Loucy (cell line): Measurements from ENCODE around the gene EIF2S3.

ENCODE experiments used
- H2AFZ ChIP-seq: fragments of 200-600 bp; sonication (generic); 2 replicates; pipeline ENCODE4 v1.6.0; 2016; ENCODE audit warnings: antibody characterized with exemption, mild to moderate bottlenecking, low read length, moderate library complexity
- H3F3A ChIP-seq: fragments of 200-600 bp; 2 replicates; pipeline ENCODE4 v1.6.0; 2016; ENCODE audit warnings: antibody characterized with exemption, low read depth, mild to moderate bottlenecking
- H3K27me3 ChIP-seq: fragments of 200-600 bp; sonication (generic); 2 replicates; pipeline ENCODE4 v1.6.1; 2014; ENCODE audit warnings: low read length, mild to moderate bottlenecking; ENCODE audit not compliant: insufficient read depth, poor library complexity, severe bottlenecking
- H3K36me3 ChIP-seq: fragments of 200-600 bp; sonication (generic); 2 replicates; pipeline ENCODE4 v1.6.1; 2016; ENCODE audit warnings: low read length; ENCODE audit not compliant: insufficient read depth
- H3K4me1 ChIP-seq: fragments of 200-600 bp; sonication (generic); 2 replicates; pipeline ENCODE4 v1.5.1; 2014; ENCODE audit warnings: low read length, mild to moderate bottlenecking; ENCODE audit not compliant: insufficient read depth, poor library complexity, severe bottlenecking
- H3K4me2 ChIP-seq: fragments of 200-600 bp; sonication (generic); 2 replicates; pipeline ENCODE4 v1.6.0; 2014; ENCODE audit warnings: antibody characterized with exemption, low read length, low read depth, mild to moderate bottlenecking; ENCODE audit not compliant: poor library complexity, severe bottlenecking
- H3K4me3 ChIP-seq: fragments of 200-600 bp; sonication (generic); 2 replicates; pipeline ENCODE4 v1.5.1; 2014; ENCODE audit warnings: low read length, mild to moderate bottlenecking, mixed read lengths; ENCODE audit not compliant: poor library complexity, severe bottlenecking
- H3K79me2 ChIP-seq: fragments of 200-600 bp; sonication (generic); 2 replicates; pipeline ENCODE4 v1.6.1; 2014; ENCODE audit warnings: low read length; ENCODE audit not compliant: insufficient read depth
- H3K9ac ChIP-seq: fragments of 200-600 bp; sonication (generic); 2 replicates; pipeline ENCODE4 v1.6.0; 2014; ENCODE audit warnings: mild to moderate bottlenecking, low read depth, low read length, moderate library complexity; ENCODE audit not compliant: poor library complexity, severe bottlenecking
- H3K9me2 ChIP-seq: fragments of 200-600 bp; sonication (generic); replicated peaks from 2 replicates; pipeline ENCODE4 v1.6.1; 2016; ENCODE audit warnings: low read depth, low read length, mixed read lengths
- H3K9me3 ChIP-seq: fragments of 200-600 bp; sonication (generic); 2 replicates; pipeline ENCODE4 v1.6.1; 2014; ENCODE audit warnings: mild to moderate bottlenecking, antibody characterized with exemption, low read length, low read depth; ENCODE audit not compliant: insufficient read depth
- H4K20me1 ChIP-seq: fragments of 200-600 bp; sonication (generic); 2 replicates; pipeline ENCODE4 v1.6.0; 2014; ENCODE audit warnings: antibody characterized with exemption, low read length, mild to moderate bottlenecking; ENCODE audit not compliant: insufficient read depth, poor library complexity, severe bottlenecking
- CTCF ChIP-seq: fragments of 200-600 bp; sonication (generic); conservative IDR thresholded peaks from 2 replicates; pipeline ENCODE4 v1.5.1; 2014; ENCODE audit warnings: mild to moderate bottlenecking, antibody characterized with exemption, low read length
- EZH2phosphoT487 ChIP-seq: fragments of 200-600 bp; IDR thresholded peaks from 2 replicates; pipeline ENCODE4 v1.6.1; 2018; ENCODE audit warnings: antibody characterized with exemption, mild to moderate bottlenecking, moderate library complexity, borderline replicate concordance

Gene EIF2S3

GRCh38 chrX:24027985-24028384 is 26.8 kb upstream of the EIF2S3 start:
- Histone ChIP-seq H3K4me2 (no peak overlapping the region), H3K9ac (no peak overlapping the region), H3K4me3 (no peak overlapping the region), H4K20me1 (peaks cover 8% of the 10 kb centered on the region), H3K9me3 (no peaks in the 10 kb centered on the region), H3K79me2 (peaks cover 21% of the 10 kb centered on the region), H3F3A (no peaks in the 10 kb centered on the region), H3K36me3 (no peaks in the 10 kb centered on the region), H3K4me1 (peaks cover 5% of the 10 kb centered on the region), H3K9me2 (no peaks in the 10 kb centered on the region), H3K27me3 (no peaks in the 10 kb centered on the region), H2AFZ (no peak overlapping the region)
- no peak for TF ChIP-seq CTCF
- no peak for TF ChIP-seq EZH2phosphoT487

- no peaks in the 10 kb centered on the region for H3K36me3 ChIP-seq
- H3K79me2 ChIP-seq, result no peaks in the 10 kb centered on the region
- H3K9me2 ChIP-seq, result no peaks in the 10 kb centered on the region
- H3K9ac ChIP-seq, result no peak overlapping the region
- peaks cover 5% of the 10 kb centered on the region for H3K4me1 ChIP-seq
- no peaks in the 10 kb centered on the region for H3K9me3 ChIP-seq
- no peaks in the 10 kb centered on the region for H4K20me1 ChIP-seq
- no peak for TF ChIP-seq CTCF
- TF ChIP-seq EZH2phosphoT487, result no peak
- H3K4me2 ChIP-seq, result no peak overlapping the region
- no peak overlapping the region for H3K4me3 ChIP-seq
- H2AFZ ChIP-seq, result no peak overlapping the region
- H3F3A ChIP-seq, result no peaks in the 10 kb centered on the region
- H3K27me3 ChIP-seq, result no peaks in the 10 kb centered on the region
Measured at GRCh38 chrX:24030597-24030996, 24.2 kb upstream of the EIF2S3 start.

- no peaks in the 10 kb centered on the region for H4K20me1 ChIP-seq
- H3K36me3 ChIP-seq, result no peaks in the 10 kb centered on the region
- no peaks in the 10 kb centered on the region for H3K4me1 ChIP-seq
- no peaks in the 10 kb centered on the region for H3F3A ChIP-seq
- TF ChIP-seq EZH2phosphoT487 (no peak), CTCF (no peak)
- no peaks in the 10 kb centered on the region for H3K27me3 ChIP-seq
- no peak overlapping the region for H3K4me2 ChIP-seq
- no peaks in the 10 kb centered on the region for H3K79me2 ChIP-seq
- H3K4me3 ChIP-seq, result no peak overlapping the region
- no peak overlapping the region for H2AFZ ChIP-seq
- H3K9me2 ChIP-seq, result no peaks in the 10 kb centered on the region
- no peaks in the 10 kb centered on the region for H3K9me3 ChIP-seq
- H3K9ac ChIP-seq, result no peak overlapping the region
Measured at GRCh38 chrX:24034485-24034884, 20.3 kb upstream of the EIF2S3 start.
